CD4-positive, alpha-beta T cell treated with Interleukin-6 for 4 hours (primary cell): ENCODE data around the gene FITM1.

Experiments used
- DNase-seq: peaks from one replicate; pipeline ENCODE4 v3.0.0-alpha.2; 2020; ENCODE audit warnings: mixed read lengths

The FITM1 gene, protein sequence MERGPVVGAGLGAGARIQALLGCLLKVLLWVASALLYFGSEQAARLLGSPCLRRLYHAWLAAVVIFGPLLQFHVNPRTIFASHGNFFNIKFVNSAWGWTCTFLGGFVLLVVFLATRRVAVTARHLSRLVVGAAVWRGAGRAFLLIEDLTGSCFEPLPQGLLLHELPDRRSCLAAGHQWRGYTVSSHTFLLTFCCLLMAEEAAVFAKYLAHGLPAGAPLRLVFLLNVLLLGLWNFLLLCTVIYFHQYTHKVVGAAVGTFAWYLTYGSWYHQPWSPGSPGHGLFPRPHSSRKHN

DNA sequence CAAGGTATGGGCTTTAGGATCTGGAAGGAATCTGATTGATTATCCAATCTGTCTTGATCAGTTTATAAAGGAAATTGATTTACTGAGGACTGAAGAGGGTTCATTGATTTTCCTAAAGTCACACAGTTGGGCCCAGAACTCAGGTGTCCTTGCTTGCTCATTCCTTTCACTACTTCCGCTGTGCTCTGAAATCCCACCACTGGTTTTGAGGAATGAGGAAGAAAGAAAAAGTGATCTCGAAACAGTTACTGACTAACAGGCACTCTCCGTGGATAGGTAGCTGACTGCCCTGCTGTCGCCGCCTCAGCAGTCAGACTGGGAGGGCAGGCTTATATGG lies at the start of gene FITM1:
Gene FITM1, plus strand, starts transcription at position 280 of the 337 bp plus-strand sequence. CDS start 905 bp downstream, outside the sequence.
- no peak for DNase-seq

DNA sequence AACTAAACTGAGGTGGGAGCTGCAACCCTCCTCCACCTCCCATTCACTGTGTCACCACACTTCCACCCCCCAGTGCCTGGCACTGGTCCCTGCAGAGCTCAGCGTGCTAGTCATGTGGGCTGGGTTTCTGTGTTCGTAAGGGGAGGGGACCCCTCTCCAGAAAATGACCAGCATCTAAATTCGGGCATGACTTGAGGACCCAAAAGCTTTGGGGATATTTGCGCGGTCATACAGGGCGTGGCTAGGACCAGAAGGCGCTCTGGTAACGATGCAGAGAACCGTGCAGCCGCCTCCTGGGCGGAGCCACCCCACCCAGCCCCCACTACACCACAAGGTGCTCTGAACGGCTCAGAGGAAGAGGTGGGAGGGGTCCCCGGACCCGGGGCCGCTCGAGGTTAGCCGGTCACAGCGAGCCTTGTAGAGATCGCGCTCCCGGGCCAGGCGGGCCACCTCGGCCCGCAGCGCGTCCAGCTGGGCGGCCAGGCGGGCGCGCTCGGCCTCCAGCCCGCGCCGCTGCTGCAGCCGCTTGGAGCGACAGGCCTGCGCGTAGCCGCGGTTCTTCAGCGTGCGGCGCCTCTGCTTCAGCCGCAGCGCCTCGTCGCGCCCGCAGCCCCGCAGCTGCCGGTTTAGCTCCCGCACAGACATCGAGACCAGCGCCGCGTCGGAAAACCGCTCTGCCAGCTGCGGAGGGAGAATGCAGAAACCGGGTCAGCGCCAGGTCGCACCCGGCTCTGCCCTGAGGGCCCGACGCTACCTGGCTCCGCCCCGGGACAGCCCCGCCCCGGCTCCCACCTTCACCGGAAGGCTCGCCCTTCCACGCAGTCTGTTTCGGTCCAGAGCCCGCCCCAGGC lies 49.3 kb upstream of the FITM1 start:
- DNase-seq = peak; percentile 86

DNA sequence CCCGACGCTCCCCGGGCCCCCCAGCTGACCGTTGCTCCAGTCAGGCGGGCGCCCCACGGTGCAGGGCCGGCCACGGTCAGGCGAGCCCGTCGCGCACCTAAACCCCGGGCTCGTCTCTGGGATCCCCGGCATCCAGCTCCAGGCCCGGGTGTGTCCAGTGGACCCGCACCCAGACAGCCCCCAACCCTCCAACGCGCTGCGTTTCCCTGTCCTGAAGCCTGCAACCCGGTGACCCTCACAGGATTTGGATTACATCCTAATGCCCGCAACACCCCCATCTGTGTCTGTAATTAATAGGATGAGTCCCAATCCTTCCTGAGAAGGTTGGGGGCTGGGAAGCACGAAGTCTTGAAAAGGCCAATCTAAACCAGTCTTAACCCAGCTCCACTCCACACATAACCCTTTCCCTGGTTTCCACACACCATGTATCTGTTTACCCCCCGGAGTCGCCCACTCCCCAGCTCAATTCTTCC lies 48.7 kb upstream of the FITM1 start:
- DNase-seq = no peak

DNA sequence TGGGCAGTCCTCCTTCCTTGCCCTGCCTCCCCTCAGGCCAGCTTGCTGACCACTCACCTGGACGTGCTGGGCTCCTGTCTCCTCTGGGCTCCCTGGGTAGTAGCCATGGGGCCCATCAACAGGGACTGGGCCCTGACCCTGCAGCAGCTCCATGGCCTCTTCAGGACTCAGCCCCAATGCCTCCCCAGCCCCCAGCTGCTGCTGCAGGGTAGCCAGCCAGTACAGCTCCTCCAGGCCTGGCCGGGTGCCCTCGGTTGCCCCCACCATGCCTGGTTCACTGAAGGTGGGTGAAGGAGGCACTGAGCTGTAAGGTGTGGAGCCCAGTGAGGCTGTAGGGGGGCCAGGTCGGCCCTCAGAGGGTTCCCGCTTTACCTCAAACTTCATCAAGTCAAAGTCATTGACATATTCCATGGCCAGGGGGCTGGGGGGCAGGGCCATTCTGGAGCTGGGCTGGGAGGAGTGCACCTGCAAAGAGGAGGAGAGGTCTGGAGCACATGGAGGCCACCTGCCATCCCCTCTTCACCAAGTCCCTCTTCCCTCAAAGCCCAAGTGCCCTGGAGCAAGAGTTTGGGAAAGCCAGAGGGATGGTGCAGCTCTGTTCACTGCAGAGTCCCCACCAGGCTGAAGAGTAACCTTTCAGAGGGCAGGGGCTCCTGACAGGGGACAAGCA lies 47.9 kb upstream of the FITM1 start:
- DNase-seq = no peak

DNA sequence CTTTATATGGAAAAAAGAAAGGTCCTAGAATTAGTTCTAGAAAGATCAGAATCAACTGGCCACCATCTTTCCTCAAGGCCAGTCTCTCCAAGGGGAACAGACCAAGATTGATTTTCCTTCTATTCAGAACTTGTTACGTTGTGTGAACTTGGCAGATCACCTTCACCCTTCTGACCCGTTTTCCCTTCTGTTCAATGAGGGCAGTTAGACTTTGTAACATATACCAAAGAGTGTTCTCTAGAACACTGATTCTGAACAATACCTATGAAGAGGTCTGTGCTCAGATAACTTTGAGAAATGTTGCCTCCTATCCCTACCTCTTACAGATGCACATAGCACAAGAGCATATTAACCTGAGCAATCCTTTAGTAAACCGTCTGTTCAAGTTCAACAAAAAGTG lies 47.0 kb upstream of the FITM1 start:
- DNase-seq = no peak

DNA sequence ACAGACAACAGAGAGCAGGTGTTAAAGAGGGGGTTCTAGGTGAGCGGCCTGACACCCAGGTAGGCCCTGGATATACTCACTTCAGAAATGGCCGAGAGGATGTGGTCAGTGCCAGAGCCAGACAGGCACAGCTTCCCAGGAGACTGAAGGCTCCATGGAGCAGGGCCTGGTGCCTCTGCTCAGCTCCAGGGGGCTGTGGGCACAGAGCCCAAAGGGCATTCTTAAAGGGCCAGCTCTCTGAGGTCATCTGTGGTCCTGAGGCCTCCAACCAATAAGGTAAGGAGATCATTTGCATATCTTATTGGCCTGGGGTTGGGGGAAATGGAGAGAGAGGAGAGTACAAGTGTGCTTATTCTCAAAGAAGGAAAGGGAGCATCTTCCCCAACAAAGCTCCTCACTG lies 46.0 kb upstream of the FITM1 start:
- no peak for DNase-seq

DNA sequence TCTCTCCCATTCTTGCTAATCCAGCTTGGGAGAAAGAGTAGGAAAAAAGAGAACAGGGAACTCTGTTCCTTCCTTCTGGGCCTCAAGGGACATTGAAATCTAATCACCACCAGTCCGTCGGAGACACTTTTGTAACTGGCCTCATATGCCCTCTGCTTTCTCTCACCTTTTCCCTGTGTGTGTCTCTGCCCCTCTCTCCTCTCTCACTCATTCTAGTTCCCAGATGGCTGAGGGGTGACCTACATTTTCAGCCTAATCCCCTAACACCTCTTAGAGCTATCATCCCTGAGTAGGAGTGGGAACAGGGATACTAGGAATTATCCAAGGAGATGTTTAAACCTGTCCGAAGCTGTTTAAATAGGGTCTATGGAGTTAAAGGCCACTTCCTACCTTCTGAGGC lies 45.2 kb upstream of the FITM1 start:
- no peak for DNase-seq

DNA sequence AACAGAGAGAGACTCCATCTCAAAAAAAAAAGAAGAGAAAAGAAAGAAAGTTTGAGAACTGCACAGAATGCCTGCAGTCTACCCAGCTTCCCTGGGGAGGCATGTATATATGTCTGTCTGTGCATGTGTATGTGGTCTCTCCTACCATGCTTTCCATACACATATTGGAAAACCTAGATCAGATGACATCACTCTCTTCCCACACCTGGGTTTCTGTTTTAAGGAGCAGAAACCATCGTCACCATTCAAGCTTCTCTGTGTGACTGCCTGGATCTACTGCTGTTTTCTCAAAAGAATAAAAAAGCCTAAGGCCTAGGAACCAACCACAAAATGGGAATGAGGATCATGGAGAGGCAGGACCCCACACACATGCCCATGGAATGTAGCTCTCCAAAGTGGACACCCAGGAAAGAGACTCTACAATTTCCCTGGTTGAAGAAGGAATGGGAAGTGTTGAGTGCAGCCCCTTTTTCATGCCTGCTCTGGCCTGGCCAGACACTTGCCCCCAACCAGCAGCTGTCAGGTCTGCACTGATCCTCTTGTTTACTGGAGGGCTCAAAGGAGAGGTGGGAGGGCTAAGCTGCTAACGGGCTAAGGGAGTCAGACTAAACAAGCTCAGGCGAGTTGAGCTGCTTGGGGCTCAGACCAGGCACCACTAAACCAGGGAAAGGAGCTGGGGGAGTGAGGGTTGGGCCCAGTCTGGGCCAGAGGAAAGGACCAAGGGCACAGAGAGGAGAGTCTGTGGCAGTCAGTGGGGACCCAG lies 44.1 kb upstream of the FITM1 start:
- DNase-seq = no peak

DNA sequence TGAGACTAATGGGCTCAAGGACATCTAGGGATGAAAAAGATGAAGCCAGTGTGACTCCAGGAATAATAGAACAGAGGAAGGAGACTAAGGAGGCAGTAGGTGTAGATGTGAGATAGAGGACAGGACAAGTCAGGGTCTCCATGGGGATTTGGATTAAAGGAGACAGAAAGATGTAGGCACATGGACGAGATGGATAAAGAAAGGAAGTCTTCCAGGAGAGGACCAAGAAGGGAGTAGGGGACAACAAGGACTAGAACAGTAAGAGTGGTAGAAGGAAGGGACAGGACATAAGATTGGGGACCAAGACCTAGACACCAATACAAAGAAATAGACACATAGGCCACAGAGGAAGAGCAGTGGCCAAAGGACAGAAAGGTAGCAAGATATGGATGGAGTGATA lies 43.5 kb upstream of the FITM1 start:
- no peak for DNase-seq

DNA sequence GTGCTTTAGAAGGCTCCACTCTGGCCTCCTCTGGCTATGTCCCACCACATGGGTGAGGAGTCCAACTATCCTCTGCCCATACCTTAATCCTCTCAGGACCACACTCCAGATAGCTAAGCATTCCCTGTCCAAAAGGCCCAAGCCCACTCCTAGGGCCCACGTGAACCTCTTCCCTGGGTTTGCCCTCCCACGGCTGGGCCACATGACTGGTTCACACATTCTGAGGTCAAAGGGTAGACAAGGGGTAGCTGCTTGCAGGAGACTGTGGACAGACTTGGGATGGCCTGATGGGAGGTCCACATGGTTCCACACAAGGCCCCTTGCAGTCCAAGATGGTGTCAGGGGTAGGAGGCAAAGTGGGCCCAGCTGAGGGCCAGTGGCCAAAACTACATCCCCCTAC lies 42.4 kb upstream of the FITM1 start:
- DNase-seq = no peak

DNA sequence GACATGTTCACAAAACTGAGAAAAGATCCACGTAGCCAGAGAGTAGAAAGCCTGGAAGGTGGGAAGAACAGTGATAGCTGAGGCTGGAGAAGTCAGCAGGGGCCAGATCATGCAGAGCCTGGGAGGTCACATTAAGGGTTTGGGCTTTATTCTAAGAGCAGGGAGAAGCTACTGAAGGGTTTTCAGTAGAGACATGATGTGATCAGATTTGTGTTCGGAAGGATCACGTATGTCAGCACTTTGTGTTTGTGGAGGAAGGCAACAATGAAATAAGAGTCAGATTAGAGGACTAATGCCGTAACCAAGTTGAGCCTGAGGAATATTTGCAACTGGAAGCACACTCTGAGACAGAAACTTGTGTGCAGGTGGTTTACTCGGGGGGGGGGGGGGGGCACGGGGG lies 40.6 kb upstream of the FITM1 start:
- no peak for DNase-seq

DNA sequence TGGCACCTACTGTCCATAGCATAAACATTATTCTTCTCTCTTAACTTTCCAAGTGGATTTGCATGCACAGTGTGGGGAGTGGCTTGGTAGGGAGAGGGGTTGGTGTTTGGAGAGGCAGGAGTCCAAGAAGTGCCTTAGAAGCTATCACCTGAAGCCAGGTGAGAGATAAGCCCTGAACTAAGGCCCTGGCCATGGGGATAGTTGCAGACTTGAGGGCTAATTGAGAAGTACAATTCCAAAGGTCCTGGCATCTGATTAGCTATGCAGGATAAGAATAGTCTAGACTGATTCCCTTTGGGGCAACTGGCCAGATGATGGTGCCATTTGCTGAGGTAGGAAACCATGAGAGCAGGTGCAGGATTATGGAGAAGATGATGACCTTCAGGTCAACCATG lies 38.4 kb upstream of the FITM1 start:
- no peak for DNase-seq

DNA sequence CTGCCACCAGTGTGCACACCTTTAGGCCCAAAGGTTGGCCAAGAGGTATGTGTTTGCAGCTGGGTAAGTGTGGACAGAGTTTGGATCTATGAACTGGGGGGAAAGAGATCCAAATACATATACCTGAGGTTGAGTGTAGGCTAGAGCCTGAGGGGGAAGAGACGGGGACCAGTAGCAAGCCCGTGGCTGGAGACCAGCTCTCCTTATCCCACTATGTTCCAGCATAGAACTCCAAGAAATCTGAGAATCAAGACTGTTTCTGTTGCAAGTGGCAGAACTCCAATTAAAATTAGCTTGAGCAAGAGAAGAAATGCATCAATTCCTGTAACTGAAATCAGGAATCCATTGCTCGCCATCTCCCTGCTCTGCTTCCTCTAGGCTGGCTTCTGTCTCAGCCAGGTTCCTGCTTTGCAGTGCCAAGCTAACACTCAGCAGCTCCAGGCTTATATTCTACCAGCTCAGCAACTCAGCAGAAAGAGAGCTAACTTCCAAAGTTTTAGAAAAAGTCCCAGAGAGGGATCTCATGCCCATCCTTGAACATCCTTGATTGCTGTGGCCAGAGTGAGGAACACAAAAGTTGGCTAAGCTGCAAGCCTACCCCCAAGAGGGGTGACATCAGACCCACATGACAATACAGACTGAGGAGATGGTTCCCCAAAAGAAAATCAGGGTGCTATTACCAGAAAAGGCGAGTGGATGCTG lies 37.8 kb upstream of the FITM1 start:
- no peak for DNase-seq

DNA sequence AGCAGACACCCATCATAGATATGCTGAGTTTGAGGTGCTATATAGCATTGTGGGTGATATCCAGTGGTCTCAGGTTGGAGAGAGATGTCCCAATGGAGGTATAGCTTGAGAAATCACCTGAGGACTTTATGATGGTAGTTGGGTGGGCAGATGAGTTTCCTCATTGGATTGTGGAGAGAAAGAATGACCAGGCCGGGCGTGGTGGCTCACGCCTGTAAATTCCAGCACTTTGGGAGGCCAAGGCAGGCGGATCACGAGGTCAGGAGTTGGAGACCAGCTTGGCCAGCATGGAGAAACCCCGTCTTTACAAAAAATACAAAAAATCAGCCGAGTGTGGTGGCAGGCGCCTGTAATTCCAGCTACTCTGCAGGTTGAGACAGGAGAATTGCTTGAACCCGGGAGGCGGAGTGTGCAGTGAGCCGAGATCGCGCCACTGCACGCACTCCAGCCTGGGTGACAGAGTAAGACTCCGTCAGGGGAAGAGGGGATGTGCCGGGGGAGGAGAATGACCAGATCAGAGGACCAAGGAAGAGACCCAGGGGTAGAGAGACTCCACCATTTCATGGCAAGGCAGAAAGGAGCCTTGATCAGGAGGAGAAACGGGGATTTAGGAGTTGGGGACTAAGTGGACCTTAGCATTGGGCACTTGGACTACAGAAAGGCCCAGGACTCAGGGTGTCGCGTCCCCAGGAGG lies 37.1 kb upstream of the FITM1 start:
- peak; percentile 13 for DNase-seq

DNA sequence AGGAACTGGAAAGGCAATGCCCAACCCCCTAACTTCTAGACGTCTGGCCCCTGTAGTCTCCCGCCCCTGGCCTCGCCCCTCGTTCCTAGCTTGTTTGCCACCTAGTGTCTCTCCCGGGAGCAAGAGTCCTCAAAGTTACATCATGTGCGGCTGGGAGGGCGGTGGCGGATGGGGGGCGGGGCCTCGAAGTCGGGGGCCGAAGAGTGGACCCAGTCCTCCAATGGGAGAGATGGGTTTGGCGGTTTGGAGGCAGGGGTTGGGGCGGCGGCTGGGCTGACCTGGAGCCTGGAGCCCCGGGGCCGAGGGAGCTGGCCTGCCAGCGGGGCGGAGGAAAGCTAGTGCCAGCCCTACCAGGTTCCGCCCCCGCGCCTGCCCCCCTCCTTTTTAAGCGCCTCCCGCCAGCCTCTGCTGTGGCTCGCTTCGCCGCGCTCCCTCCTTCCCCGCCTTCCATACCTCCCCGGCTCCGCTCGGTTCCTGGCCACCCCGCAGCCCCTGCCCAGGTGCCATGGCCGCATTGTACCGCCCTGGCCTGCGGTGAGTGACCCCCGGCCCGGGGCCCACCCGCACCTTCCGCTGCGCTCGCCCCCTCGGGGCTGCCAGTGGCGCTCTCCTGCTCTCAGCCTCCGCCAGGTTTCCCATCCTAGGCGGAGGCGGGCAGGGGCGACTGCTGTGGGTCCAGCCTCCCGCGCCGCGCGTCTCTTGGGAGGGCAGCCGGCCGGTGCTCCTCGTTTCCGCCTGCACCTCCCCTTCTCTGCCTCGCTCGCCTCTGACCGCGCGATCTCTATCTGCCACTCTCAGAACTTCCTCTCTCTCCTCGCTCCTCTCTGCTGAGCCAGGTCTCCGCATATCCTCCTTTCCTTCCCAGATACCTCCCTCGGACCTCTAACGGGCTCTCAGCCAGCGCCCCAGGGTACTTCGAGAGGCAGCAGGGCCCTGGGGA lies 36.3 kb upstream of the FITM1 start, which contains the start of gene PCK2:
Gene PCK2, plus strand, starts transcription at position 411 of the 940 bp plus-strand sequence. Its CDS starts 95 bp downstream, at position 506.
- DNase-seq = peak; percentile 83

DNA sequence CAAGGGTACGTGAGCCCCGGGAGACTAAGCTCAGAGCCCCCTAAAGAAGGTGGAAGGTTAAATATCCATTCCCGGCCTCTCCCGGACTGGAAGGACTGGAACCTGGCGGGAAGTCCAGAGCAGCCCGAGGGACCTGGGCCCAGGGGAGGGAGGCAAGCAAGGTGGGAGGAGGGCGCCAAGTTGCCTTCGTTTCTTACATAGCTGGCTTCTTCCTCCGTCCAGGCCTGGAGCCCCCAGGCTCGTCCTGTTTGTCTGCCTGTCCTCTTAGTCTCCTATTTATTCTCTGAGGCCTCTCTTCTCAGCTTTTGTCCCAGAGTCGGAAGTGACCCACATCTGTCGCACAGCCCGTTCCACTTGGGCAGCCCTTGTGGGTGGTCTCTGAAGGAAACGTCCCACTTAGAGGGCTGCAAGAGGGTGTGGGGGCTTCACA lies 35.6 kb upstream of the FITM1 start:
- DNase-seq = peak; percentile 10

DNA sequence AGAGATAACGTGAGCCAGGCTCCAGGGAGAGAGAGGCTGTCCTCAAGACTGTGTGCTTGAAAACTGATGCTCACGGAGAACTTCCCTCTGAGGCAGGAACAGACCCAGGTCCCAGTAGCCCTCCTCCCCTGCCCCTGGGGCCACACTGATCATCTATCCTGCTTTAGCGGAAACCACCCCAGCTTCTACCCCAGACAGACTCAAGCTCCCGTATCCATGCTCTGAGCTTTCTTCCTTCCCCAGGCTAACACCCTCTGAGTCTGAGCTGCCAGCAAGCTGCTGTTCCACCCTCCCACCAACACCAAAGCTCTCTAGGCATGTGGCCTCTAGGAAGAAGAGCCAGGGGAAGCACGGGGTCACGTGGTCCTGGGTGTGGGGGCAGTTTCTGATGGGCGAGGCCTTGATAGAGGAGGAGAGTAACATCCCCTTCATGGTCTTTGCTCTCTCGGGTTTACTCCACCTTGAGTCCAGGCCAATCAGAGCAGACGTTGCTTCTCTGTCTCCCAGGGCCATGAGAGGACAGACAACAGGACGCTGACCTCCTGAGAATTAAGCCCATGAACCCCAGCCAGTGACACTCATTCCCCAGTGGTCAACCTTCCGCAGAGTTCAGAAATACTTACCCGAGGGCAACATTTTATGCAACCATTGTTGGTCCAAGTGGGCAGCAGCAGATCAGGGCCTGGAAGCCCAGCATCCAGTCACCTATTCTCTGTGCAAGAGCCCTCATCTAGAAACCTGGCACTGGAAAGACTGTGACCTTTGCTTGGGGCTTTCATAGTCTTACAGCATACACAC lies 35.0 kb upstream of the FITM1 start:
- DNase-seq = peak; percentile 29

DNA sequence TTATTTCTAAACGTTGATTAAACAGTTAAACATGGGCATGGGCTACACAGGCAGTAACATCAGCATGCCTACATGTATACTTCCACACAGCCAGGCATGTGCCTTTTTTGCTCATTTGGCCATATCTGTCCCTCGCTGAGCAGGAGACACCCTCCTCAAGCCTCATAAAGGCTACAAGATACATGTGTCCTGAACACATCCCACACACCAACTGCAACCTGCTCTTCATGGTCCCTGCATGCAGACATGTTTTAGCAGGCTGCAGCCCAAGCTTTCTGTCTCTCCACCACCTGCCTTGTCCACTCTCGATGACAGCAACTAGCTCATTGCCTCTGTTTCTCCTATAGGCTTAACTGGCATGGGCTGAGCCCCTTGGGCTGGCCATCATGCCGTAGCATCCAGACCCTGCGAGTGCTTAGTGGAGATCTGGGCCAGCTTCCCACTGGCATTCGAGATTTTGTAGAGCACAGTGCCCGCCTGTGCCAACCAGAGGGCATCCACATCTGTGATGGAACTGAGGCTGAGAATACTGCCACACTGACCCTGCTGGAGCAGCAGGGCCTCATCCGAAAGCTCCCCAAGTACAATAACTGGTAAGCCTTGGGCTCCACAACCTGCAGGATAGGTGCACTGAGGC lies 33.8 kb upstream of the FITM1 start:
- DNase-seq = no peak
